NCI-H1436 treated with DMSO at 0.1 percent for 48 hours (cell line): ENCODE measurements around the gene PPP1R13L.
A peak's percentile ranks its signal among the peaks of the same experiment; 100 is the strongest.
"Not testable (repeated sequence)": the region's sequence is repeated elsewhere in the genome, so short reads cannot be mapped to it uniquely, and the experiment has no call there.

Experiments
- DNase-seq: peaks from one replicate; lab custom pipeline; 2025; lab: John Stamatoyannopoulos, UW

The PPP1R13L gene

GRCh38 chr19:45404557-45405434 is at the start of gene PPP1R13L:
PPP1R13L (minus strand) TSS chr19:45405069; CDS start chr19:45398318, 6,751 bp downstream.
- DNase-seq = peak; percentile 8

GRCh38 chr19:45451850-45452387 is 47.0 kb upstream of the PPP1R13L start:
- DNase-seq = no peak

GRCh38 chr19:45451131-45451849 is 46.4 kb upstream of the PPP1R13L start:
- DNase-seq = no peak

GRCh38 chr19:45450012-45450333 is 45.1 kb upstream of the PPP1R13L start:
- DNase-seq = no peak

- no peak for DNase-seq
Measured at GRCh38 chr19:45448887-45449299, 44.0 kb upstream of the PPP1R13L start.

GRCh38 chr19:45448425-45448756 is 43.5 kb upstream of the PPP1R13L start:
- DNase-seq = no peak

GRCh38 chr19:45446944-45447343 is 42.1 kb upstream of the PPP1R13L start:
- no peak for DNase-seq

- DNase-seq = no peak
Measured at GRCh38 chr19:45446295-45446694, 41.4 kb upstream of the PPP1R13L start.

GRCh38 chr19:45445139-45445538 is 40.3 kb upstream of the PPP1R13L start:
- no peak for DNase-seq

GRCh38 chr19:45444318-45445041 is 39.6 kb upstream of the PPP1R13L start:
- no peak for DNase-seq

- DNase-seq = peak; percentile 70
Measured at GRCh38 chr19:45443462-45444317, 38.8 kb upstream of the PPP1R13L start.

- DNase-seq = no peak
Measured at GRCh38 chr19:45442778-45443461, 38.1 kb upstream of the PPP1R13L start.

- DNase-seq = no peak
Measured at GRCh38 chr19:45442408-45442777, 37.5 kb upstream of the PPP1R13L start.

- DNase-seq = no peak
Measured at GRCh38 chr19:45440873-45441654, 36.2 kb upstream of the PPP1R13L start.

- no peak for DNase-seq
Measured at GRCh38 chr19:45440259-45440638, 35.4 kb upstream of the PPP1R13L start.

GRCh38 chr19:45439569-45440258 is 34.8 kb upstream of the PPP1R13L start:
- DNase-seq = no peak

GRCh38 chr19:45439190-45439568 is 34.3 kb upstream of the PPP1R13L start:
- no peak for DNase-seq

- no peak for DNase-seq
Measured at GRCh38 chr19:45437328-45437727, 32.5 kb upstream of the PPP1R13L start.

- not testable (repeated sequence) for DNase-seq
Measured at GRCh38 chr19:45432543-45432942, 27.7 kb upstream of the PPP1R13L start.

GRCh38 chr19:45431008-45431407 is 26.1 kb upstream of the PPP1R13L start:
- DNase-seq = not testable (repeated sequence)
